GM23338 (cell line): ENCODE data around the gene TMEM14A. TPM values are rescaled to one million over a fixed set of nuclear protein-coding genes. Genes with fewer than 3 reads are reported as not detected.

ENCODE experiments used
- ATAC-seq: fragments of 200-7000 bp; cut with Tn5 transposase; 3 replicates; pipeline ENCODE4 v1.9.1; 2020
- DNase-seq: peaks from one replicate; pipeline ENCODE4 v3.0.0-alpha.2; 2015; ENCODE audit warnings: low spot score
- H2AFZ ChIP-seq: fragments of 200-600 bp; sonication (generic); 2 replicates; pipeline ENCODE4 v1.8.0; 2016; ENCODE audit warnings: antibody characterized with exemption, mild to moderate bottlenecking, moderate library complexity
- H3F3A ChIP-seq: fragments of 200-600 bp; sonication (generic); replicated peaks from 2 replicates; pipeline ENCODE4 v1.8.0; 2017; ENCODE audit warnings: antibody characterized with exemption, mixed run types, low read depth
- H3K27ac ChIP-seq: fragments of 200-600 bp; sonication (generic); 2 replicates; pipeline ENCODE4 v1.6.1; 2016; ENCODE audit warnings: low read depth
- H3K27me3 ChIP-seq: fragments of 200-600 bp; sonication (generic); 2 replicates; pipeline ENCODE4 v1.8.0; 2016; ENCODE audit warnings: mild to moderate bottlenecking, mixed run types, moderate library complexity; ENCODE audit not compliant: insufficient read depth
- H3K36me3 ChIP-seq: fragments of 200-600 bp; sonication (generic); 2 replicates; pipeline ENCODE4 v1.8.0; 2016; ENCODE audit warnings: mild to moderate bottlenecking; ENCODE audit not compliant: insufficient read depth
- H3K4me1 ChIP-seq: fragments of 200-600 bp; sonication (generic); 2 replicates; pipeline ENCODE4 v1.8.0; 2016; ENCODE audit warnings: mild to moderate bottlenecking, moderate library complexity; ENCODE audit not compliant: insufficient read depth
- H3K4me2 ChIP-seq: fragments of 200-600 bp; sonication (generic); 2 replicates; pipeline ENCODE4 v1.7.1; 2017; ENCODE audit warnings: mixed run types
- H3K4me3 ChIP-seq: fragments of 200-600 bp; sonication (generic); 2 replicates; pipeline ENCODE4 v1.6.1; 2016; ENCODE audit warnings: mixed run types
- H3K79me2 ChIP-seq: fragments of 200-600 bp; sonication (generic); replicated peaks from 2 replicates; pipeline ENCODE4 v1.8.0; 2017; ENCODE audit warnings: mild to moderate bottlenecking; ENCODE audit not compliant: insufficient read depth
- H3K9me2 ChIP-seq: fragments of 200-600 bp; sonication (generic); 2 replicates; pipeline ENCODE4 v1.8.0; 2017; ENCODE audit not compliant: insufficient read depth
- H4K20me1 ChIP-seq: fragments of 200-600 bp; sonication (generic); replicated peaks from 2 replicates; pipeline ENCODE4 v1.8.0; 2017; ENCODE audit warnings: mild to moderate bottlenecking; ENCODE audit not compliant: insufficient read depth
- H3K27ac Mint-ChIP-seq: 2 replicates; pipeline ENCODE4 v1.8.0; 2020; ENCODE audit warnings: inconsistent platforms, mild to moderate bottlenecking, moderate library complexity, mixed read lengths
- H3K27me3 Mint-ChIP-seq: 3 replicates; pipeline ENCODE4 v1.8.0; 2022; ENCODE audit warnings: low read depth, mild to moderate bottlenecking, moderate library complexity, mixed read lengths, inconsistent platforms; ENCODE audit not compliant: insufficient read depth, poor library complexity
- H3K36me3 Mint-ChIP-seq: 3 replicates; pipeline ENCODE4 v1.8.0; 2021; ENCODE audit warnings: low read depth, mild to moderate bottlenecking, inconsistent platforms, moderate library complexity, mixed read lengths
- H3K4me1 Mint-ChIP-seq: 3 replicates; pipeline ENCODE4 v1.8.0; 2020; ENCODE audit warnings: mild to moderate bottlenecking, inconsistent platforms, mixed read lengths
- H3K4me3 Mint-ChIP-seq: 3 replicates; pipeline ENCODE4 v1.8.0; 2021; ENCODE audit warnings: moderate library complexity, mild to moderate bottlenecking, inconsistent platforms, mixed read lengths
- H3K9me3 Mint-ChIP-seq: 3 replicates; pipeline ENCODE4 v1.8.0; 2020; ENCODE audit warnings: moderate library complexity, mild to moderate bottlenecking, inconsistent platforms, mixed read lengths
- CREB1 ChIP-seq: fragments of 250-450 bp; sonication (Bioruptor Pico); IDR thresholded peaks from 2 replicates; pipeline ENCODE4 v1.5.0; 2020; ENCODE audit warnings: low read depth, mild to moderate bottlenecking, moderate library complexity
- CTCF ChIP-seq, 2 experiments: fragments of 200-600 bp in 1 of 2; sonication (generic) in 1 of 2; conservative IDR thresholded peaks; 2 replicates each; pipeline versions ENCODE4 v1.5.1 to v1.6.1; 2016 to 2017; ENCODE audit warnings: antibody characterized with exemption in 2 of 2, low read depth in 2 of 2, mild to moderate bottlenecking in 2 of 2, moderate library complexity in 1 of 2
- ETS1 ChIP-seq: IDR thresholded peaks from 2 replicates; pipeline ENCODE4 v1.6.1; 2016; ENCODE audit warnings: antibody characterized with exemption
- EZH2 ChIP-seq: fragments of 200-600 bp; sonication (generic); IDR thresholded peaks from one replicate; pipeline ENCODE4 v1.8.0; 2017; ENCODE audit warnings: antibody characterized with exemption, mild to moderate bottlenecking, low read depth; ENCODE audit not compliant: unreplicated experiment
- EZH2phosphoT487 ChIP-seq: fragments of 200-600 bp; sonication (generic); IDR thresholded peaks from one replicate; pipeline ENCODE4 v1.8.1; 2018; ENCODE audit warnings: antibody characterized with exemption; ENCODE audit not compliant: unreplicated experiment
- NANOG ChIP-seq: IDR thresholded peaks from 2 replicates; pipeline ENCODE4 v1.6.1; 2016; ENCODE audit warnings: antibody characterized with exemption, borderline replicate concordance
- POLR2AphosphoS5 ChIP-seq: IDR thresholded peaks from 2 replicates; pipeline ENCODE4 v1.6.1; 2016; ENCODE audit warnings: antibody characterized with exemption, low read depth
- STAT1 ChIP-seq: IDR thresholded peaks from one replicate; pipeline ENCODE4 v1.6.1; 2016; ENCODE audit warnings: antibody characterized with exemption; ENCODE audit not compliant: unreplicated experiment
- ZNF114 ChIP-seq: fragments of 250-450 bp; sonication (Bioruptor Pico); IDR thresholded peaks from 2 replicates; pipeline ENCODE4 v1.5.0; 2020; ENCODE audit warnings: mild to moderate bottlenecking, moderate library complexity
- ZNF331 ChIP-seq: fragments of 250-450 bp; sonication (Bioruptor Pico); IDR thresholded peaks from 2 replicates; pipeline ENCODE4 v1.5.0; 2020; ENCODE audit warnings: low read depth, mild to moderate bottlenecking, moderate library complexity
- ZNF462 ChIP-seq: fragments of 250-450 bp; sonication (Bioruptor Pico); IDR thresholded peaks from 2 replicates; pipeline ENCODE4 v1.5.0; 2020; ENCODE audit warnings: mild to moderate bottlenecking, moderate library complexity
- polyA plus RNA-seq: library from polyadenylated mRNA; unstranded; fragments of >200 nt; fragmentation: Nextera tagmentation; extraction: Ambion mirVana; gene quantifications from 2 replicates; pipeline ENCODE4 v1.2.1, GENCODE V29; 2016
- total RNA-seq: library from RNA; depleted of rRNA; stranded (reverse); fragments of >200 nt; shearing (Covaris generic); gene quantifications from 2 replicates; pipeline ENCODE4 v1.2.3, GENCODE V29; 2014

TMEM14A gene
- total and polyA plus RNA-seq, 2 experiments from 2014 or later = 13.9 to 36.0 TPM

- no peaks in the 10 kb centered on the region for H3K9me2 ChIP-seq
- H3K27me3 ChIP-seq = no peaks in the 10 kb centered on the region
- H2AFZ ChIP-seq = no peak overlapping the region
- H3K4me3 ChIP-seq = no peak overlapping the region
- Mint-ChIP-seq H3K27ac (no peak overlapping the region), H3K4me3 (no peak overlapping the region), H3K9me3 (no peaks in the 10 kb centered on the region), H3K4me1 (no peaks in the 10 kb centered on the region), H3K27me3 (no peaks in the 10 kb centered on the region), H3K36me3 (no peaks in the 10 kb centered on the region)
- H4K20me1 ChIP-seq = no peaks in the 10 kb centered on the region
- no peaks in the 10 kb centered on the region for H3K79me2 ChIP-seq
- no peak for TF ChIP-seq NANOG
- TF ChIP-seq EZH2phosphoT487 = no peak
- TF ChIP-seq CTCF (conservative IDR thresholded peaks at IDR 0.05; ENCODE audit: low read depth in 2 of 2) = no peak
- no peaks in the 10 kb centered on the region for H3K36me3 ChIP-seq
- no peak for ATAC-seq
- no peak overlapping the region for H3K27ac ChIP-seq
- H3K4me1 ChIP-seq = no peaks in the 10 kb centered on the region
- no peaks in the 10 kb centered on the region for H3F3A ChIP-seq
- H3K4me2 ChIP-seq = no peak overlapping the region
- DNase-seq = no peak
Measured at GRCh38 chr6:52622810-52623209, 48.1 kb upstream of the TMEM14A start.

- no peaks in the 10 kb centered on the region for H4K20me1 ChIP-seq
- H3K4me1 Mint-ChIP-seq = peaks cover 12% of the 10 kb centered on the region; the same call in 2 of the 3 replicates
- H3K27ac Mint-ChIP-seq = no peak overlapping the region
- no peak for TF ChIP-seq NANOG
- no peak for TF ChIP-seq CTCF (conservative IDR thresholded peaks at IDR 0.05; ENCODE audit: low read depth in 2 of 2)
- no peak for TF ChIP-seq ZNF114
- no peak for TF ChIP-seq CREB1 (CRISPR knock-in tag)
- no peak for TF ChIP-seq EZH2phosphoT487
- TF ChIP-seq ZNF331 (CRISPR knock-in tag) = no peak
- no peak for TF ChIP-seq ZNF462 (CRISPR knock-in tag)
- TF ChIP-seq EZH2 = no peak
- no peak for TF ChIP-seq POLR2AphosphoS5
- no peak for TF ChIP-seq STAT1
- no peak for TF ChIP-seq ETS1
Measured at GRCh38 chr6:52632011-52632410, 38.9 kb upstream of the TMEM14A start.

More at GRCh38 chr6:52632011-52632410, 38.9 kb upstream of the TMEM14A start:
- Histone ChIP-seq H3K27ac (no peak overlapping the region), H2AFZ (no peak overlapping the region), H3K4me3 (no peak overlapping the region), H3K36me3 (no peaks in the 10 kb centered on the region), H3K4me2 (no peak overlapping the region), H3F3A (no peaks in the 10 kb centered on the region), H3K9me2 (no peaks in the 10 kb centered on the region; the same call in 1 of the 2 replicates), H3K27me3 (no peaks in the 10 kb centered on the region), H3K4me1 (no peaks in the 10 kb centered on the region), H3K79me2 (no peaks in the 10 kb centered on the region)
- Mint-ChIP-seq H3K4me3 (no peak overlapping the region), H3K36me3 (no peaks in the 10 kb centered on the region), H3K27me3 (no peaks in the 10 kb centered on the region), H3K9me3 (no peaks in the 10 kb centered on the region)
- DNase-seq = no peak
- ATAC-seq = no peak
